Measurements from ENCODE around the gene PAX8. TPM values are rescaled to one million over a fixed set of nuclear protein-coding genes. Genes with fewer than 3 reads are reported as not detected.

Gene PAX8
- total and polyA plus RNA-seq, 11 donors = 0.44 to 2.3 (median 0.53) TPM; not detected in 4

GRCh38 chr2:113178891-113179290, 99.8 kb downstream of the PAX8 start:
- Histone ChIP-seq H3K4me1 (peaks cover 0 to 50% (median 0%) of the 10 kb centered on the region in 12 donors), H3K4me3 (no peak overlapping the region), H3K9me3 (no peaks in the 10 kb centered on the region), H3K36me3 (peaks cover 0 to 11% (median 0%) of the 10 kb centered on the region in 9 donors), H3K27ac (no peak overlapping the region), H3K27me3 (no peaks in the 10 kb centered on the region)
- ATAC-seq (no peak), DNase-seq (no peak)
- TF ChIP-seq CTCF (IDR thresholded peaks at IDR 0.05) = no peak
- TF ChIP-seq POLR2A (IDR thresholded peaks at IDR 0.05) = no peak
- WGBS, 4 donors = 81 to 92% (median 87%) methylated on average over 4 of the region's 4 CpGs
- intact Hi-C loops (cut with DNase I) = no loop called here

- H3K4me3 ChIP-seq = no peak overlapping the region
- peaks cover 0 to 9% (median 0%) of the 10 kb centered on the region in 9 donors for H3K36me3 ChIP-seq
- no peaks in the 10 kb centered on the region for H3K27me3 ChIP-seq
- 88 to 91% (median 89%) methylated on average over 11 of the region's 11 CpGs for WGBS, 4 donors
- no peak for ATAC-seq
- H3K4me1 ChIP-seq = peaks cover 0 to 51% (median 0%) of the 10 kb centered on the region in 12 donors
- H3K27ac ChIP-seq = no peak overlapping the region
- no peak for DNase-seq
- no peaks in the 10 kb centered on the region for H3K9me3 ChIP-seq
- intact Hi-C loops (cut with DNase I) = no loop called here
- TF ChIP-seq CTCF (IDR thresholded peaks at IDR 0.05) (no peak), POLR2A (IDR thresholded peaks at IDR 0.05) (no peak)
Observed at GRCh38 chr2:113178069-113178746, 100.5 kb downstream of the PAX8 start.

- no peaks in the 10 kb centered on the region for H3K27me3 ChIP-seq
- H3K36me3 ChIP-seq = no peaks in the 10 kb centered on the region
- H3K27ac ChIP-seq = no peak overlapping the region
- peak overlapping the region in 1 of 12 donors; percentile 63 for H3K4me3 ChIP-seq
- no peaks in the 10 kb centered on the region for H3K9me3 ChIP-seq
- H3K4me1 ChIP-seq = peaks cover 0 to 55% (median 0%) of the 10 kb centered on the region in 12 donors
- ATAC-seq (no peak), DNase-seq (no peak)
- intact Hi-C loops (cut with DNase I) = no loop called here
- TF ChIP-seq POLR2A (IDR thresholded peaks at IDR 0.05) = no peak
- TF ChIP-seq CTCF (IDR thresholded peaks at IDR 0.05) = no peak
- 85 to 91% (median 91%) methylated on average over 7 of the region's 7 CpGs for WGBS, 4 donors
Observed at GRCh38 chr2:113176696-113177355, 101.9 kb downstream of the PAX8 start.

Data from heart left ventricle (tissue), 16 donors.